Endothelial cell of umbilical vein (primary cell): ENCODE results near the gene VPS8. TPM values are rescaled to one million over a fixed set of nuclear protein-coding genes. Genes with fewer than 3 reads are reported as not detected.

Experiments
- BruUV-seq: library from RNA; stranded (reverse); fragments of 400-500 nt; replicated peaks from 2 replicates; lab custom pipeline; 2021; lab: Mats Ljungman, UMichigan
- CTCF ChIA-PET: fragments of 300-600, 350-600 bp; sonication (Branson Sonifier 250); formaldehyde crosslinking; loops from one replicate; lab custom pipeline; 2021; ENCODE audit warnings: antibody characterized with exemption, inconsistent platforms; lab: Charles Lee
- POLR2A ChIA-PET: fragments of 300-600, 350-600 bp; sonication (Branson Sonifier 250); formaldehyde crosslinking; loops from one replicate; lab custom pipeline; 2021; ENCODE audit warnings: antibody characterized with exemption, inconsistent platforms; lab: Charles Lee
- DNase-seq: peaks from one replicate; pipeline ENCODE4 v3.0.0-alpha.2; 2011; ENCODE audit warnings: low read depth, low spot score
- FAIRE-seq: peaks from 2 replicates; lab custom pipeline; 2011; peaks lifted over from hg19 to GRCh38; lab: Jason Lieb, UNC
- H2AFZ ChIP-seq: 2 replicates; pipeline ENCODE4 v1.6.0; 2012; ENCODE audit warnings: low read depth, low read length, control low read depth, inconsistent platforms
- H3K27ac ChIP-seq: 2 replicates; pipeline ENCODE4 v1.5.1; 2011; ENCODE audit warnings: low read depth, mild to moderate bottlenecking, control low read depth, low read length, moderate library complexity; ENCODE audit not compliant: insufficient read depth
- H3K27me3 ChIP-seq, 2 experiments: 2 replicates each; pipeline versions ENCODE4 v1.6.0 to v1.6.1; 2011; ENCODE audit warnings: low read length in 2 of 2, mixed read lengths in 1 of 2; ENCODE audit not compliant: control insufficient read depth in 2 of 2, insufficient read depth in 2 of 2
- H3K36me3 ChIP-seq, 2 experiments: 2 replicates in 1 of 2; 3 replicates in 1 of 2; pipeline ENCODE4 v1.5.1; 2011; ENCODE audit warnings: low read length in 2 of 2, mild to moderate bottlenecking in 1 of 2, moderate library complexity in 1 of 2; ENCODE audit not compliant: control insufficient read depth in 2 of 2, insufficient read depth in 2 of 2; ENCODE audit errors: extremely low read depth in 1 of 2
- H3K4me1 ChIP-seq: 3 replicates; pipeline ENCODE4 v1.5.1; 2011; ENCODE audit warnings: mild to moderate bottlenecking, low read length; ENCODE audit not compliant: control insufficient read depth, insufficient read depth; ENCODE audit errors: extremely low read depth
- H3K4me2 ChIP-seq: 2 replicates; pipeline ENCODE4 v1.6.1; 2011; ENCODE audit warnings: low read length, control low read depth, mixed read lengths; ENCODE audit not compliant: insufficient read depth
- H3K4me3 ChIP-seq, 3 experiments: fragments of 200-600 bp in 1 of 3; sonication (generic), shearing (Covaris generic) in 1 of 3; replicated peaks in 1 of 3; 2 replicates each; pipeline ENCODE4 v1.5.1; 2011 to 2016; ENCODE audit warnings: control low read depth in 3 of 3, low read length in 3 of 3, mild to moderate bottlenecking in 2 of 3, inconsistent platforms in 1 of 3, low read depth in 1 of 3, moderate library complexity in 1 of 3; ENCODE audit not compliant: insufficient read depth in 1 of 3
- H3K79me2 ChIP-seq: 2 replicates; pipeline ENCODE4 v1.6.0; 2012; ENCODE audit warnings: low read length, inconsistent platforms; ENCODE audit not compliant: control insufficient read depth, insufficient read depth
- H3K9ac ChIP-seq: replicated peaks from 2 replicates; pipeline ENCODE3; 2011; ENCODE audit warnings: low read length, control low read depth; ENCODE audit not compliant: insufficient read depth; ENCODE audit errors: extremely low read depth
- H3K9me1 ChIP-seq: replicated peaks from 3 replicates; pipeline ENCODE4 v1.6.0; 2011; ENCODE audit warnings: mild to moderate bottlenecking, low read length; ENCODE audit not compliant: control insufficient read depth, insufficient read depth; ENCODE audit errors: extremely low read depth
- H3K9me3 ChIP-seq: replicated peaks from 2 replicates; pipeline ENCODE4 v1.5.1; 2012; ENCODE audit warnings: low read length, inconsistent platforms; ENCODE audit not compliant: control insufficient read depth, insufficient read depth
- H4K20me1 ChIP-seq: replicated peaks from 2 replicates; pipeline ENCODE3; 2011; ENCODE audit warnings: mild to moderate bottlenecking, low read length; ENCODE audit not compliant: control insufficient read depth, insufficient read depth; ENCODE audit errors: extremely low read depth
- CTCF ChIP-seq, 2 donors: IDR thresholded peaks; 1 replicate in 1 of 2; 2 replicates in 1 of 2; pipeline ENCODE4 v1.5.1; 2011; ENCODE audit warnings: low read length in 2 of 2, mild to moderate bottlenecking in 2 of 2, moderate library complexity in 2 of 2, control low read depth in 1 of 2, inconsistent platforms in 1 of 2, low read depth in 1 of 2; ENCODE audit not compliant: insufficient read depth in 1 of 2; ENCODE audit errors: extremely low read depth in 1 of 2
- EZH2 ChIP-seq: IDR thresholded peaks from 2 replicates; pipeline ENCODE4 v1.6.1; 2012; ENCODE audit warnings: borderline replicate concordance, low read depth, mild to moderate bottlenecking, moderate library complexity, low read length, inconsistent platforms; ENCODE audit not compliant: severe bottlenecking
- FOS ChIP-seq: IDR thresholded peaks from 2 replicates; pipeline ENCODE4 v1.6.1; 2011; ENCODE audit warnings: mild to moderate bottlenecking, low read length, moderate library complexity, borderline replicate concordance; ENCODE audit not compliant: insufficient read depth
- GATA2 ChIP-seq: IDR thresholded peaks from 2 replicates; pipeline ENCODE4 v1.7.0; 2011; ENCODE audit warnings: low read depth, mild to moderate bottlenecking, moderate library complexity, mixed read lengths, low read length; ENCODE audit not compliant: insufficient read length, insufficient read depth
- JUN ChIP-seq: IDR thresholded peaks from 2 replicates; pipeline ENCODE4 v1.6.1; 2011; ENCODE audit warnings: borderline replicate concordance, low read depth; ENCODE audit not compliant: insufficient read length, insufficient read depth
- MYC ChIP-seq: IDR thresholded peaks from one replicate; pipeline ENCODE4 v1.6.1; 2011; ENCODE audit warnings: mild to moderate bottlenecking, low read depth, low read length
- POLR2A ChIP-seq: IDR thresholded peaks from 2 replicates; pipeline ENCODE4 v1.6.1; 2012; ENCODE audit warnings: low read depth, mild to moderate bottlenecking, control low read depth, low read length
- POLR2AphosphoS5 ChIP-seq: IDR thresholded peaks from 2 replicates; pipeline ENCODE4 v1.6.1; 2012; ENCODE audit warnings: low read depth, mild to moderate bottlenecking, control low read depth, low read length, moderate library complexity; ENCODE audit not compliant: insufficient read depth
- dilution Hi-C: fragments of 300-500 bp; cut with MboI; formaldehyde crosslinking; loops from one replicate; pipeline ENCODE4 v1.15.0; 2019; ENCODE audit warnings: low sequenced_read_pairs; ENCODE audit not compliant: extremely low pct_ligation_motif_present
- intact Hi-C: fragments of 100-400 bp; cut with micrococcal nuclease; formaldehyde crosslinking; loops from one replicate; pipeline ENCODE4 v1.10.0; 2022
- polyA plus RNA-seq, 4 experiments: library from polyadenylated mRNA; depleted of rRNA in 3 of 4; stranded (reverse) in 3 of 4; unstranded in 1 of 4; fragments of >200 nt; gene quantifications; 2 replicates each; pipeline versions ENCODE4 v1.2.1 to v1.2.3, GENCODE V29; 2011 to 2012; ENCODE audit warnings: missing spikeins in 1 of 4
- total RNA-seq: library from RNA; stranded (reverse); gene quantifications from 2 replicates; pipeline ENCODE4 v1.2.3, GENCODE V29; 2021
- TF ChIP-seq, protein P1 (sequence below): IDR thresholded peaks from 2 replicates; pipeline ENCODE4 v1.6.1; 2011; ENCODE audit not compliant: insufficient read depth, insufficient read length

The VPS8 gene
- total and polyA plus RNA-seq, 2 donors (not counting 3 experiments of a cell fraction or from before 2014, with no cell fraction given): 13.7 to 51.6 TPM

DNA sequence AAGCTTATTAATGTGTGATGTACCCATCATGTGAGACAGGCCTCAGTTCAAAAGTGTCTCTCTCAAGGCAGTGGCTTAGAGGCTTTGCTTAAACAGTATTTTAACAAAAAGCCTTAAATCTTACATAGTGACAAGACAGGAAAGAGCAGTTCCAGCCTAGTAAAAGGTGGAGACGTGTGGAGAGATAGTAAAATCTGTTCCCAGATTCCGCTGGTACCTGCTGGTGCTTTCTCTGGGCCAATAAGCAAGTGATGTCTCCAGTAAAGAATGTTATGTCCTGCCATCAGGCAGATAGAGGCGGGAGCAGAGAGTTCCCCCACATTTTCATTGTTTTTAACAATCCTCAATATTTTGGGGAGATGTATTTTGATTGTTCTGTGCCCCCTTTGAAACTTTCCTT, 135.0 kb downstream of the VPS8 start:
- Histone ChIP-seq H3K36me3 (no peaks in the 10 kb centered on the region), H3K9me1 (no peaks in the 10 kb centered on the region), H2AFZ (no peak overlapping the region), H3K4me3 (no peak overlapping the region), H4K20me1 (no peaks in the 10 kb centered on the region), H3K27me3 (no peaks in the 10 kb centered on the region), H3K9ac (no peak overlapping the region), H3K9me3 (no peaks in the 10 kb centered on the region), H3K27ac (no peak overlapping the region), H3K4me1 (no peaks in the 10 kb centered on the region), H3K79me2 (no peaks in the 10 kb centered on the region), H3K4me2 (no peak overlapping the region)
- dilution Hi-C loops: no loop called here
- no TSS peak for BruUV-seq
- TF ChIP-seq MYC: no peak
- TF ChIP-seq, protein P1, sequence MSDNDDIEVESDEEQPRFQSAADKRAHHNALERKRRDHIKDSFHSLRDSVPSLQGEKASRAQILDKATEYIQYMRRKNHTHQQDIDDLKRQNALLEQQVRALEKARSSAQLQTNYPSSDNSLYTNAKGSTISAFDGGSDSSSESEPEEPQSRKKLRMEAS: no peak
- no peak for TF ChIP-seq FOS
- no peak for TF ChIP-seq POLR2A
- no peak for TF ChIP-seq JUN
- FAIRE-seq: no peak
- ChIA-PET POLR2A (no interaction called here), CTCF (no interaction called here)
- DNase-seq: no peak
- intact Hi-C loops: no loop called here

DNA sequence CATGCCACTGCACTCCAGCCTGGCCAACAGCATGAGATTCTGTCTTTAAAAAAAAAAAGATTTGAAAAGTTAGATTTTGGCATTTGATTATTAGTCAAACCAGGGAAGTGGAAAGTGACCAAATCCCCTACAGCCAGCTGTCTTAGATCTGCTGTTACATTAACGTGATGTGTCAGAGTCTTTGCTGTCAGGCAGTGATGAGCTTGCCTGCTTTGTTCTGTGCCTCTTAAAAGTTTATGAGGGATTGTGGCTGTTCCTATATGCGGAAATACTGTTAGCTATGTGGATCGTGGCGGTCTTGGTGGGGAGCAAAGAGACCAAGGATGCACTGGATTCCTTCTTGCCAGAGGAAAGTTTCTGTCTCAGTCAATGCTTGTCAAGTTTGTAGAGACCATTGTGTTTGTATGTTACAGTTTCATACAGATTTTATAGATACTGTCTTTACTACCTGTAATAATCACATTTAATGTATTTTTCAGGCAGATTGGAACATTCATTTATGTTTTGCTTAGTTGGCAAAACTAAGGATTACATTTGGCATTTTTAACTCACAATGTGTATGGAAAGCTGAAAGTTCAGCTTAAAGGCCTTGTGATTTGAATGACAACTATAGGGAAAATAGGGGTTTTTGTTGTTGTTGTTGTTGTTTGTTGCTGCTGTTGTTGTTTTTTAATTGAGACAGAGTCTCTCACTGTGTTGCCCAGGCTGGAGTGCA, 137.4 kb downstream of the VPS8 start:
- H3K36me3 ChIP-seq: peaks cover 0 to 2% of the 10 kb centered on the region in 2 experiments
- H4K20me1 ChIP-seq: no peaks in the 10 kb centered on the region
- no TSS peak for BruUV-seq
- H2AFZ ChIP-seq: no peak overlapping the region
- TF ChIP-seq GATA2: no peak
- no peak for TF ChIP-seq MYC
- no peak for TF ChIP-seq JUN
- TF ChIP-seq CTCF (IDR thresholded peaks at IDR 0.05; ENCODE audit: extremely low read depth in 1 of 2, insufficient read depth in 1 of 2, low read depth in 1 of 2, low read length in 2 of 2): no peak
- TF ChIP-seq, protein P1: no peak
- TF ChIP-seq EZH2: no peak
- no peak for TF ChIP-seq POLR2A
- TF ChIP-seq FOS: no peak
- no peak for TF ChIP-seq POLR2AphosphoS5
- H3K9ac ChIP-seq: no peak overlapping the region
- H3K4me3 ChIP-seq: no peak overlapping the region
- no peak overlapping the region for H3K27ac ChIP-seq
- FAIRE-seq (no peak), DNase-seq (no peak)
- H3K9me1 ChIP-seq: no peaks in the 10 kb centered on the region
- ChIA-PET CTCF (no interaction called here), POLR2A (no interaction called here)
- dilution Hi-C loops (no loop called here), intact Hi-C loops (no loop called here)
- H3K27me3 ChIP-seq: no peaks in the 10 kb centered on the region
- no peaks in the 10 kb centered on the region for H3K9me3 ChIP-seq
- H3K4me1 ChIP-seq: no peaks in the 10 kb centered on the region
- no peaks in the 10 kb centered on the region for H3K79me2 ChIP-seq
- no peak overlapping the region for H3K4me2 ChIP-seq
